Mammary epithelial cell (primary cell): ENCODE results near the gene AGL.

Source experiments
- EZH2 ChIP-seq: IDR thresholded peaks from 2 replicates; pipeline ENCODE4 v1.6.1; 2012; ENCODE audit warnings: low read length, inconsistent platforms, borderline replicate concordance
- TF ChIP-seq, protein P1 (sequence below), 2 donors: IDR thresholded peaks in 1 of 2; conservative IDR thresholded peaks in 1 of 2; 2 replicates each; pipeline ENCODE4 v1.5.1; 2011 to 2012; ENCODE audit warnings: inconsistent platforms in 2 of 2, low read length in 2 of 2, mild to moderate bottlenecking in 2 of 2, control low read depth in 1 of 2, low read depth in 1 of 2; ENCODE audit not compliant: insufficient read depth in 1 of 2; ENCODE audit errors: extremely low read depth in 1 of 2

DNA sequence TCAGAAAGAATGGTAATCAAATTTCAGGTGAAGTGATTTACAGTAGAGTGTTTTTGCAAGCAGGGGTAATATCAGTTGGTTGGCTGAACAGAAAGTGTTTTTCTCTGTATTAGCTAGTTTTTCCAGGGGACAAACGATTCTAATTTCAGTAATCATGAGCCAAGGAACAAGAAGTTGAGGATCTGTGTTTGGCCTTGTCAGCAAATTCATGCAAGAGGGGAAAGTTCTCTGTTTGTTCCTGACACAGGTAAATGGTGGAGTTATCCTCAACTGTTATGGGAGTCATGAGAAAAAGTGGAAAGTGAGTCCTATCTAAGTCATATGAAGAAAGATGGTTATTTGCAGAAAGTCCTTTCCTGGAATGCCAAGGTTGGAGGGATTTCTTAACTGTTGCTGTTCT lies 95.0 kb downstream of the AGL start:
- TF ChIP-seq, protein P1, sequence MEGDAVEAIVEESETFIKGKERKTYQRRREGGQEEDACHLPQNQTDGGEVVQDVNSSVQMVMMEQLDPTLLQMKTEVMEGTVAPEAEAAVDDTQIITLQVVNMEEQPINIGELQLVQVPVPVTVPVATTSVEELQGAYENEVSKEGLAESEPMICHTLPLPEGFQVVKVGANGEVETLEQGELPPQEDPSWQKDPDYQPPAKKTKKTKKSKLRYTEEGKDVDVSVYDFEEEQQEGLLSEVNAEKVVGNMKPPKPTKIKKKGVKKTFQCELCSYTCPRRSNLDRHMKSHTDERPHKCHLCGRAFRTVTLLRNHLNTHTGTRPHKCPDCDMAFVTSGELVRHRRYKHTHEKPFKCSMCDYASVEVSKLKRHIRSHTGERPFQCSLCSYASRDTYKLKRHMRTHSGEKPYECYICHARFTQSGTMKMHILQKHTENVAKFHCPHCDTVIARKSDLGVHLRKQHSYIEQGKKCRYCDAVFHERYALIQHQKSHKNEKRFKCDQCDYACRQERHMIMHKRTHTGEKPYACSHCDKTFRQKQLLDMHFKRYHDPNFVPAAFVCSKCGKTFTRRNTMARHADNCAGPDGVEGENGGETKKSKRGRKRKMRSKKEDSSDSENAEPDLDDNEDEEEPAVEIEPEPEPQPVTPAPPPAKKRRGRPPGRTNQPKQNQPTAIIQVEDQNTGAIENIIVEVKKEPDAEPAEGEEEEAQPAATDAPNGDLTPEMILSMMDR (conservative IDR thresholded peaks at IDR 0.05 in 1 of 2, IDR thresholded peaks at IDR 0.05 in 1 of 2; ENCODE audit: extremely low read depth in 1 of 2, insufficient read depth in 1 of 2, low read depth in 1 of 2, low read length in 2 of 2): no peak
- TF ChIP-seq EZH2: no peak
